Hematopoietic multipotent progenitor cell treated with erythropoietin and hydrocortisone succinate and interleukin-3 and kit ligand, for 8 days (in vitro differentiated cells): Measurements from ENCODE around the gene SRPX2.
"Not testable (repeated sequence)": the region's sequence is repeated elsewhere in the genome, so short reads cannot be mapped to it uniquely, and the experiment has no call there.

Experiments
- DNase-seq: peaks from one replicate; pipeline ENCODE4 v3.0.0-alpha.2; 2015

The SRPX2 gene

DNA sequence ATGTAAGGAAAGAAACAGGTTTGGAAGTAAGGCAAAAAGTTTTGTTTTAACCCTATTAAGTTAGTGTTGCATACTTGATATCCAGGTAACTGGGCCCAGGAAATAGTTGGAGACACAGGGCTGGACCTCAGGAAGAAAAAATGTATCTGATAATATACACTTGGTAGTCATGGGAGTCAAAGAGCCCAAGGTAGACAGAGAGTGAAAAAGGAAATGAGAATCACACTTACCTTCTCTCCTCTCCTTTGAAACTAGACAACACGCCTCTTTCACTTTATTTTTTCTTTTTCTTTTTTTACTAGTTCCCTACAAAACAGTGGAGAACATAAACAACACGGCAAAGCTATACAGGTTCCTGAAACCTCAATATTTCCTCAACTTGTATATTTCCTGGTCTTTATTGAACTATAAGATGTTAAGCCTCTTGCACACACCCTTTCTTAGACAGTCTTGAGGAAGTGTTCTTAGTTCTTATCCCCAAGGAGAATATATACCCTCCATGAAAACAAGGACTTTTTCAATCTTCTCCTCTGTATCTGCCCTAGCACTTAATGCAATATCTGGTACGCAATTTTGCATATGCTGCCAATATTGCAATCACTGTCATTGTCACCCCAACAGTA is 60.7 kb downstream of the SRPX2 start:
- DNase-seq = no peak

DNA sequence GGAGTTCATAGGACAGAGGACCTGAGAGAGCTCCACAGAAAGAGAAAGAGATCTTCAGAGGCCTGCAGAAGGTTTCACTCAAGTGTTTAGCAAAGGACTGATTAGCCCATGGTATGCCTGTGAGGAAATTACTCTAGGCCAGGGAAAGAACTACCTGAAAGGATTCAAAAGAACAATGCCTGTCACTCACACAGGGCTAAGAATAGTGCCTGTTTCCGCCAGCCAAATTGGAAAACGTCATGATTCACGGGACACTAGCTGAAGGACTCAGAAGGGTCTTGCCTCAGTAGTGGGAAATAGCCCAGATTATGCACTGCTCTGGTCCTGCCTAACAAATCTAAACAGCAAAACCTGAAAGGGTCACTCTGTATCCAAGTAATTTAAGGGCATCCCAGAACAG is 66.8 kb downstream of the SRPX2 start:
- no peak for DNase-seq

DNA sequence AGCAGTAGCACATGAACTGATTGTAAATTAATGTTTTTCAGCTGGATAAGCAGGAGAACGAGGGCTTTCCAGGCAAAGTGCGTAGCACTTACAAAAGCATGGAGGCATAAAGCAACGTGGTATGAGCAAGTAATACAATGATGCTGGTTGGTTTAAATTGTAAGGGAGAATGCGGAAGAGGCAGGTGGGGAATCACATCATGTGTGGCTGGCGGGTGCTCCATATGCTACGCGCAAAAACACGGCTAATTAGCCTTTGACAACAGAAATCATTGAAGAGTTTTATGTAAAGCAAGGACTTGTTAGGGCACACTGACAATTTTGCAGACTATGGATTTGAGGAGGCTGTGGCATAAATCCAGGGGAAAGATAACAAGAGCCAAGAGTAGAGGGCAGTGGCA is 73.4 kb downstream of the SRPX2 start:
- no peak for DNase-seq

DNA sequence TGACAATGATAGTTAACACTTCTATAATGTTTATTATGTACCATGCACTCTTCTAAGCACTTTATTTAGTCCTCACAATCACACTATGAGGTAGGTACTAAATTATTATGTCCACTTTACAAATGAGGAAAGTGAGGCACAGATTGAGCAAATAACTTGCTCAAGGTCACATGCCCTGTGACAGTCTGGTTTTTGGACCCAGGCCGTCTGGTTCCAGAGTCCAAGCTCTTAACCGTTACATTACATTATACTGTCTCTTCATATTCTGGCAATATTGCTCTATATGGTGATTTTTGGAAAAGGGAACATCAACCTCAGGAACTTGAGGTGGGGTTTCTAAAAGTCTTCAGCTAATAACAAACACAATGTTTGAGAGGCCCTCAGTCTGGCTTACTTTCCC is 75.1 kb downstream of the SRPX2 start:
- DNase-seq = no peak

DNA sequence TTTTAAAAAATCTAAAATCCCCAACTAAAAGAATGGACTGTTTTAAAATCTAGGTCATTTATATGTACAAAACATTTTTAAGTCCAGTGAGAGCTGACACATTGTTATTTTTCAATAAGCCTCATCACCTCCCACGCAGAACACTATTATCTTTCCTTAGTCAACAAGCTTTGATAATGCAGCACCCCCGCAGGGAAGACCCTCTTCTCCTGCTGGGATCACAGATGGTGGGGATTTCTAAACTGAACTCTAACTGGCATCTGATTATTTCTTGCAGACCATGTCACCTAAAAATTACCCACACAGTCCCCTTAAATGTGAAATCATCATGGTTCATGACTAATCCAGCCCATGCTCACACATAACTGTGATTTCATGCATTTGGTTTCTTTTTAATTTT is 76.3 kb downstream of the SRPX2 start:
- no peak for DNase-seq

DNA sequence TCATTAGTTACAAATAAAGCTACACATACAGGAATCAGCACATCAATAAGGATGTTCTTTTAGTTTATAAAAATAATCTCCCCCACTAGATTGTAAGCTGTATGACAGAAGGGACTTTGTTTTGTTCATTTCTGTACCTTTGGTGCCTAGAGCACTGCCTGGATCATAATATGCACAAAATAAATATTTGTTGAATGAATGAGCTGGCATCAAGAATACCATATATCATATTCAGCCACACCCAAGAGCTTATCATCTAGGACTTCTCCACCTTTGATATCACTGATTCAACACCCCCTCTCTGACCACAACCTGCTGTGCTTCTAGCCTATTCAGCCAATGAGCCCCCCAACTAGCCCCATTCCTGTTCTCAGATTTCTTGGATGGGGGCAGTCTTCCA is 77.3 kb downstream of the SRPX2 start:
- DNase-seq = no peak

DNA sequence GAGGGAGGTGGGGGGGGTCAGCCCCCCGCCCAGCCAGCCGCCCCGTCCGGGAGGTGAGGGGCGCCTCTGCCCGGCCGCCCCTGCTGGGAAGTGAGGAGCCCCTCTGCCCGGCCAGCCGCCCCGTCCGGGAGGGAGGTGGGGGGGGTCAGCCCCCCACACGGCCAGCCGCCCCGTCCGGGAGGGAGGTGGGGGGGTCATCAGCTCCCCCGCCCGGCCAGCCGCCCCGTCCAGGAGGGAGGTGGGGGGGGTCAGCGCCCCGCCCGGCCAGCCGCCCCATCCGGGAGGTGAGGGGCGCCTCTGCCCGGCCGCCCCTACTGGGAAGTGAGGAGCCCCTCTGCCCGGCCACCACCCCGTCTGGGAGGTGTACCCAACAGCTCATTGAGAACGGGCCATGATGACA is 80.0 kb downstream of the SRPX2 start:
- DNase-seq = not testable (repeated sequence)
